GM19023 (cell line): ENCODE results near the gene ERICH6.

Experiments
- ATAC-seq: cut with Tn5 transposase; IDR thresholded peaks from one replicate; pipeline ENCODE4 v1.9.1; 2021; ENCODE audit warnings: mild to moderate bottlenecking, moderate library complexity; ENCODE audit not compliant: unreplicated experiment

ERICH6 gene

GRCh38 chr3:150736903-150737832, 33.4 kb upstream of the ERICH6 start:
- ATAC-seq = no peak

GRCh38 chr3:150736316-150736719, 32.6 kb upstream of the ERICH6 start:
- ATAC-seq = no peak

GRCh38 chr3:150734795-150735119, 31.0 kb upstream of the ERICH6 start:
- ATAC-seq = no peak

GRCh38 chr3:150733936-150734794, 30.4 kb upstream of the ERICH6 start:
- no peak for ATAC-seq

GRCh38 chr3:150733373-150733935, 29.7 kb upstream of the ERICH6 start:
- no peak for ATAC-seq

GRCh38 chr3:150729682-150730360, 26.1 kb upstream of the ERICH6 start:
- ATAC-seq = no peak

- ATAC-seq = no peak
Measured at GRCh38 chr3:150727653-150728502, 24.2 kb upstream of the ERICH6 start.

- no peak for ATAC-seq
Measured at GRCh38 chr3:150725548-150725947, 21.8 kb upstream of the ERICH6 start.

- ATAC-seq = no peak
Measured at GRCh38 chr3:150723946-150724345, 20.2 kb upstream of the ERICH6 start.

GRCh38 chr3:150722267-150722666, 18.5 kb upstream of the ERICH6 start:
- ATAC-seq = no peak

GRCh38 chr3:150721285-150722130, 17.8 kb upstream of the ERICH6 start:
- peak; percentile 72 for ATAC-seq

GRCh38 chr3:150720444-150720843, 16.7 kb upstream of the ERICH6 start:
- no peak for ATAC-seq

GRCh38 chr3:150710097-150710496, 6.4 kb upstream of the ERICH6 start:
- no peak for ATAC-seq

GRCh38 chr3:150703299-150703755, 393 bp downstream of the ERICH6 start:
- peak; percentile 40 for ATAC-seq

GRCh38 chr3:150699068-150699639, 4.6 kb downstream of the ERICH6 start:
- no peak for ATAC-seq

GRCh38 chr3:150697646-150698045, 6.1 kb downstream of the ERICH6 start:
- ATAC-seq = no peak

- no peak for ATAC-seq
Measured at GRCh38 chr3:150691414-150692040, 12.2 kb downstream of the ERICH6 start.

- no peak for ATAC-seq
Measured at GRCh38 chr3:150687613-150688012, 16.1 kb downstream of the ERICH6 start.
